KBM-7 (cell line): ENCODE results near the gene MEP1A.
"Not testable (repeated sequence)": the region's sequence is repeated elsewhere in the genome, so short reads cannot be mapped to it uniquely, and the experiment has no call there.

Experiments used
- DNase-seq: peaks from one replicate; pipeline ENCODE4 v3.0.0-alpha.2; 2015
- in situ Hi-C: fragments of 300-500 bp; cut with MboI; formaldehyde crosslinking; loops from 2 replicates; pipeline ENCODE4 v1.14.3; 2020; ENCODE audit warnings: low sequenced_read_pairs, low pct_unique_long_range_greater_than_20kb, mixed read lengths

The MEP1A gene

DNA sequence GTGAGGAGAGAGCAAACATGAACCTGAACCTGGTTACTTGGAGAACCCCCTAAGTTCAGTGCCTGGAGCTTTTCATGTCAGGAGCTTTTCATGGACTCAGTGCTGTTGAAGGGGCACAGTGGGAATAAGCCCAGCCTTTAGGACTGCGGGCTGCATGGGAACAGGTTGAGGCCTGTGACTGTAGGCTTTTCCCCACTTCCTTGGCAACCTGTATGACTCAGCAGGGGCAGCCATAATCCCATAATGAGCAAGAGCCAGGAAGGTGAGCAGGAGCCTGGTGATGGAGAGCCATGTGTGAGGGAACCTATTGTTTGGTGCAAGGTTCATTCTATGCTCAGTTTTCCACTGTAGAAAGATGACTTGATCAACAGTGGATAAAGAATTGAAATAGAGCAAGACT, 23.4 kb downstream of the MEP1A start:
- in situ Hi-C loops = no loop called here
- no peak for DNase-seq

GRCh38 chr6:46819561-46819960, 26.4 kb downstream of the MEP1A start:
- DNase-seq = no peak
- in situ Hi-C loops = no loop called here

GRCh38 chr6:46821458-46821881, 28.3 kb downstream of the MEP1A start:
- no peak for DNase-seq
- in situ Hi-C loops = no loop called here

DNA sequence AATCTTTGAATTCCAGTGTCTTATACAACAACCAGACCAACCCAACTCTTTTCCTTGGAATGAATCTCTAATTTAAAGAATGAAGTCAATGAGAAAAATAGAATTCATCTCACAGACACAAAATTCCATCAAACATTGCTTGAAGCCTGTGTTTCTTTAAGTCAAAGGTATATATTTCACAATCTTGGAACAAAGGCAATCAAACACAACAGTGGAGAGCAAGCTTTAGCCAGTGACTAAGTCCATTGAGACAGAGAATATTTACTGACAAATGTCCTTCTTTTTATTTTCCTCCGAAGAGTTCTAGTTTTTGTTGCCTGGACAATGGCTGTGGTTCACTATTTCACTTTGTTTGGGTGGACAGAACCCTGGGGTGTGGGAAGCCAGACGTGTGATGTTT, 35.8 kb downstream of the MEP1A start:
- DNase-seq = no peak
- in situ Hi-C loops = no loop called here

DNA sequence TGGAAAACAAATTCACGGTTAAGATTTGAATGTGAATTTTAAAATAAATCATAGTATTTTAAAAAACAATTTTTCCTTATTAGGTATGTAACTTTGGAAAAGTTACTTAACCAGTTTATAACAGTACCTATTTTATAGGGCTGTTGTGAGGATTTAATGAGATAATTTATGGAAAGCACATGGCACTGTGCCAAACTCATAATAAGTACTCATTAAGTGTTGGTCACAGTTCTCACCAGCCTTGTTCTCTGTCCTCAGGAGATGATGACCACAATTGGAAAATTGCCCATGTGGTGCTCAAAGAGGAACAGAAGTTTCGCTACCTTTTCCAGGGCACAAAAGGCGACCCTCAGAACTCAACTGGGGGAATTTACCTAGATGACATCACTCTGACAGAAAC, 39.6 kb downstream of the MEP1A start:
- in situ Hi-C loops = no loop called here

DNA sequence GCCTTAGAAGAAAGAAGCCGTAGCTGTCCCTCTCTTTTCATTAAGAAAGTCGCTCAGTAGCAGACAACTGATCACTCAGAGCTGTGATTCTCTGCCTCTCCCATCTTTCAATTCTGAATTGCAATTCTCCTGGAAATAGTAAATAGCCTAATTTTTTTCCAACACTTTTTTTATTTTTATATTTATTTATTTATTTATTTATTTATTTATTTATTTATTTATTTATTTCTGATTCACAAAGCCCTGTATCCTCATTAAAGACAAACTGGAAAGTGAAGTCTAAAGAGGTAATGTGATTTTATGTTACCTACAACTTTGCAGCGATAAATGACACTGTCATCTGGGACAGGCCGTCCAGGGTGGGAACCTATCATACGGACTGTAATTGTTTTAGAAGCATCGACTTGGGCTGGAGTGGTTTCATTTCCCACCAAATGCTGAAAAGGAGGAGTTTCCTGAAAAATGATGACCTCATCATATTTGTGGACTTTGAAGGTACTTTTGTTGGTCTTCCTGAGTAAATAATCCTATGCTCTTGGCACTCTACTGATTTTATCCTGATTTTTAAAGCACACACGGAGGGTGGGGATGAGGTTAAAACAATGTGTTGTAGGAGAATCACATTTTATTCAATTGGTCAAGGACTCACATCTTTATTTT, 41.2 kb downstream of the MEP1A start:
- in situ Hi-C loops, DNase-seq: not testable (repeated sequence)

More for the DNA sequence above, 39.6 kb downstream of the MEP1A start:
- no peak for DNase-seq

DNA sequence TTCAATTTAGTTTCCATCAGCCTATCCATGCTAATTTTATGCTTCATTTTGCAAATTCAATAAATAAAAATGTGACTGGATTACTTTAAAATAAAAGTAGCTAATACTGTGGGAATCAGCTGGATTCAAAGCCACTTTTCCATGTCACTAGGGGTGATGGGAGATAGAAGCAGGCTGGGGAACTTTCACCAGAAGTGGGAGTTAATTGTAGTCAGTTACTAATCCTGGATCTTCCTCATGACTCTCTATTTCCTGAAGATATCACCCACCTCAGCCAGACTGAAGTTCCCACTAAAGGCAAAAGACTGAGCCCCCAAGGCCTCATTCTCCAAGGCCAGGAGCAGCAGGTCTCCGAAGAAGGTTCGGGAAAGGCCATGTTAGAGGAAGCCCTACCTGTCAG, 41.8 kb downstream of the MEP1A start:
- in situ Hi-C loops = not testable (repeated sequence)

GRCh38 chr6:46838033-46838432, 44.8 kb downstream of the MEP1A start:
- in situ Hi-C loops = no loop called here
- DNase-seq = no peak

More for the DNA sequence above, 41.8 kb downstream of the MEP1A start:
- not testable (repeated sequence) for DNase-seq

GRCh38 chr6:46842252-46842846, 49.2 kb downstream of the MEP1A start:
- in situ Hi-C loops, DNase-seq: not testable (repeated sequence)

GRCh38 chr6:46845126-46845525, 51.9 kb downstream of the MEP1A start:
- in situ Hi-C loops = no loop called here
- no peak for DNase-seq

DNA sequence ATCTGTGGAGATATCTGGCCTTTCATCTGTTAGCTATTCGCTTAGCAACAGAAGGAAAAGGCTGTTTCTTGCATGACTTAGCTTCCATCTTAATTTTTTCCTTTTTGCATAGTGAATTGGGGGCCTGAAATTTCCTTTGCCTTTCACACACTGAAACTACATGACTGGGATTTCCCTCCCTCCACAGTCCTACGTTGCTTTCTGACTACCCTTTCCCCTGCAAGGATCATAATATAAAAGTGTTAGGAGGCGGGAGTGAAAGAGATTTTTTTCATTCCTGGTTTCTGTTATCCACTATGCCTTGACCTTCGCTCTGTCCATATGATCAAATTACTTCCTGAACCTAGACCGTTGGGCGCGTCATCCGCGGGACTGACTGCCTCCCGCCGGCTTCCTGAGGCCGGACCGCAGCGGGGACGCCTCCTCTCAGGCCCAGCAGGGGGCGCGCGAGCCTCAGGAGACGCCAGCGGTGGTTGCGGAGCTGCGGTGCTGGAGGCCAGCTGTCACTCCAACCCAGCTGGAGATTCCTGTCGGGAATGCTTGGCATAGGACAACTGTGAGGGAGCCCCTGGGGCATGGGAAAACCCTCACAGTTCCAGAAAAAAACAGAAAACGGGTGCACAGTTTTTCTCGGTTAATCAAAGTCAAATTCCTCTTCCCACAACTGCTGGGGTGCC, 55.6 kb downstream of the MEP1A start:
- DNase-seq = peak; percentile 63
- in situ Hi-C loops = no loop called here

GRCh38 chr6:46849361-46849690, 56.1 kb downstream of the MEP1A start:
- in situ Hi-C loops = no loop called here
- DNase-seq = no peak

- in situ Hi-C loops = no loop called here
- no peak for DNase-seq
Observed at GRCh38 chr6:46850792-46851191, 57.6 kb downstream of the MEP1A start.

DNA sequence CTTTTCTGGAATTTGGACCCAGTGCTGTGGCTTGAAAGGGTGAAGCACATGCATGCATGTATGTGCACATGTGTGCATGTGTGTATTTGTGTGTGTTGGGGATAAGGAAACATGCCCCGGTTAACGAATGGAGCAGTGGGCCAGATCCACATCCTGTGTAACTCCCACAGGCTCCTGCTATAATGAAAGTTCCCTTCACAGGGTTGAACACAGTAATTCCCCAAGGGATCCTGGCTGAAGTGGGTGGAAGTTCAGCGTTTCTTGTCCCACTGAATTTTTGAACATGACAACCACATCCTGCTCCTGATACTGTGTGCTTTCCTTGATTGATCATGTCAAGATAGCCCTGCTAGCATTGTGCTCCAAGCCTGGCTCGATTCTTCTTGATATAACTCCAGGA, 58.4 kb downstream of the MEP1A start:
- in situ Hi-C loops, DNase-seq: not testable (repeated sequence)

- in situ Hi-C loops = not testable (repeated sequence)
- DNase-seq = peak; percentile 25
Observed at GRCh38 chr6:46855966-46856365, 62.8 kb downstream of the MEP1A start.

- no peak for DNase-seq
- in situ Hi-C loops = no loop called here
Observed at GRCh38 chr6:46862381-46862780, 69.2 kb downstream of the MEP1A start.

GRCh38 chr6:46863791-46864190, 70.6 kb downstream of the MEP1A start:
- DNase-seq = no peak
- in situ Hi-C loops = no loop called here

DNA sequence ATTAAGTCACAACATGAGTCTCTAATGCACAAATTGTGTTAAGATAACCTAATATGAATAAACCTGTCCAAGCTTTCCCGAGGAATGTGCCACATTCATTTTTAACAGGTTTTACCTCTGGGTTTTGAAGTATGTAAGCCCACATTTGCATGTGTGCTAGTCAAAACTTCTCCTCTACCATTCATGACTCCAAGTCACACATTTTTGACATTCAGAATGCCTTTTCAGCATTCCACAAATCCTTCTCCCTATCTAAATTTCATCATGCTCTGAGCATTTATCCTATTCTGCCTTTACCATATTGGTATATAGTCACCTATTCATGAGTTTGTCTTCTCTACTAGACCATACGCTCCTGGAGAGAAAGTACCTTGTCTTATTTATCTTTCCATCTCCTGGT, 72.0 kb downstream of the MEP1A start:
- DNase-seq = no peak
- in situ Hi-C loops = no loop called here

- in situ Hi-C loops = no loop called here
- DNase-seq = no peak
Observed at GRCh38 chr6:46867411-46867810, 74.2 kb downstream of the MEP1A start.

GRCh38 chr6:46876126-46876525, 82.9 kb downstream of the MEP1A start:
- in situ Hi-C loops = no loop called here
- DNase-seq = no peak

- no peak for DNase-seq
- in situ Hi-C loops = no loop called here
Observed at GRCh38 chr6:46879003-46879402, 85.8 kb downstream of the MEP1A start.
